WTC11 (cell line): ENCODE data around the gene TRABD2A. TPM values are rescaled to one million over a fixed set of nuclear protein-coding genes. Genes with fewer than 3 reads are reported as not detected.

Experiments used
- ATAC-seq: fragments of 200-7000 bp; cut with Tn5 transposase; 2 replicates; pipeline ENCODE4 v1.10.0; 2021; ENCODE audit warnings: mild to moderate bottlenecking, moderate library complexity
- CTCF ChIA-PET: fragments of 300-600 bp; sonication (Branson Sonifier 250); formaldehyde crosslinking; loops from one replicate; lab custom pipeline; 2021; ENCODE audit warnings: antibody characterized with exemption; lab: Charles Lee
- POLR2A ChIA-PET: fragments of 350-600 bp; sonication (Branson Sonifier 250); formaldehyde crosslinking; loops from one replicate; lab custom pipeline; 2021; ENCODE audit warnings: antibody characterized with exemption; lab: Charles Lee
- DNase-seq: peaks from one replicate; pipeline ENCODE4 v3.0.0; 2021; ENCODE audit warnings: low spot score
- H3K27ac Mint-ChIP-seq: 2 replicates; pipeline ENCODE4 v1.8.0; 2021; ENCODE audit warnings: mixed read lengths
- H3K27me3 Mint-ChIP-seq: 2 replicates; pipeline ENCODE4 v1.8.0; 2021; ENCODE audit warnings: low read depth, mild to moderate bottlenecking, moderate library complexity, mixed read lengths
- H3K36me3 Mint-ChIP-seq: 2 replicates; pipeline ENCODE4 v1.8.0; 2021; ENCODE audit warnings: mixed read lengths
- H3K4me1 Mint-ChIP-seq: 2 replicates; pipeline ENCODE4 v1.8.0; 2022; ENCODE audit warnings: mixed read lengths
- H3K4me3 Mint-ChIP-seq: 2 replicates; pipeline ENCODE4 v1.8.0; 2021; ENCODE audit warnings: mild to moderate bottlenecking, moderate library complexity, mixed read lengths
- H3K9me3 Mint-ChIP-seq: 2 replicates; pipeline ENCODE4 v1.8.0; 2021; ENCODE audit warnings: mixed read lengths
- CBFB ChIP-seq: sonication (generic); formaldehyde crosslinking; IDR thresholded peaks from 2 replicates; pipeline ENCODE4 v1.8.1; 2022; ENCODE audit warnings: mild to moderate bottlenecking, low read depth, missing genetic modification reagents
- CDX4 ChIP-seq: fragments of 250-450 bp; sonication (Bioruptor Pico); IDR thresholded peaks from 2 replicates; pipeline ENCODE4 v1.9.0; 2021; ENCODE audit warnings: moderate library complexity, mild to moderate bottlenecking, inconsistent platforms, borderline replicate concordance
- ETV6 ChIP-seq: sonication (generic); formaldehyde crosslinking; IDR thresholded peaks from 2 replicates; pipeline ENCODE4 v1.8.1; 2022; ENCODE audit warnings: mild to moderate bottlenecking, missing genetic modification reagents
- FOXJ3 ChIP-seq: sonication (generic); formaldehyde crosslinking; IDR thresholded peaks from 2 replicates; pipeline ENCODE4 v1.9.0; 2021; ENCODE audit warnings: missing genetic modification reagents, mild to moderate bottlenecking, borderline replicate concordance
- GABPB1 ChIP-seq: sonication (generic); formaldehyde crosslinking; IDR thresholded peaks from 2 replicates; pipeline ENCODE4 v1.8.1; 2023; ENCODE audit warnings: mild to moderate bottlenecking, missing genetic modification reagents
- GRHL2 ChIP-seq: fragments of 250-450 bp; sonication (Bioruptor Pico); IDR thresholded peaks from 2 replicates; pipeline ENCODE4 v1.8.0; 2022; ENCODE audit warnings: mild to moderate bottlenecking, moderate library complexity; ENCODE audit not compliant: insufficient replicate concordance, severe bottlenecking
- HMGA2 ChIP-seq: fragments of 250-450 bp; sonication (Bioruptor Pico); IDR thresholded peaks from 2 replicates; pipeline ENCODE4 v1.4.0; 2021; ENCODE audit warnings: mild to moderate bottlenecking, moderate library complexity
- HMGXB4 ChIP-seq: sonication (generic); formaldehyde crosslinking; IDR thresholded peaks from 2 replicates; pipeline ENCODE4 v1.8.1; 2023; ENCODE audit warnings: mild to moderate bottlenecking, moderate library complexity, missing genetic modification reagents
- IRF1 ChIP-seq: sonication (generic); formaldehyde crosslinking; IDR thresholded peaks from 2 replicates; pipeline ENCODE4 v1.8.0; 2023; ENCODE audit warnings: missing genetic modification reagents
- JAZF1 ChIP-seq: fragments of 250-450 bp; sonication (Bioruptor Pico); IDR thresholded peaks from 2 replicates; pipeline ENCODE4 v1.9.0; 2021; ENCODE audit warnings: moderate library complexity, mild to moderate bottlenecking, inconsistent platforms
- JUN ChIP-seq: sonication (generic); formaldehyde crosslinking; IDR thresholded peaks from 2 replicates; pipeline ENCODE4 v1.8.0; 2023; ENCODE audit warnings: mild to moderate bottlenecking, missing genetic modification reagents
- MAX ChIP-seq: sonication (generic); formaldehyde crosslinking; IDR thresholded peaks from 2 replicates; pipeline ENCODE4 v1.8.0; 2022; ENCODE audit warnings: mild to moderate bottlenecking, missing genetic modification reagents
- MYBL2 ChIP-seq: sonication (generic); formaldehyde crosslinking; IDR thresholded peaks from 2 replicates; pipeline ENCODE4 v1.8.1; 2023; ENCODE audit warnings: mild to moderate bottlenecking, moderate library complexity, missing genetic modification reagents
- NFATC4 ChIP-seq: fragments of 250-450 bp; sonication (Bioruptor Pico); IDR thresholded peaks from 2 replicates; pipeline ENCODE4 v1.9.0; 2021; ENCODE audit warnings: mild to moderate bottlenecking
- NFE2L1 ChIP-seq: sonication (generic); formaldehyde crosslinking; IDR thresholded peaks from 2 replicates; pipeline ENCODE4 v1.8.1; 2023; ENCODE audit warnings: missing genetic modification reagents
- NR3C1 ChIP-seq: sonication (generic); formaldehyde crosslinking; conservative IDR thresholded peaks from 2 replicates; pipeline ENCODE4 v1.8.1; 2023; ENCODE audit warnings: low read depth, mild to moderate bottlenecking, missing genetic modification reagents
- PRRX2 ChIP-seq: fragments of 250-450 bp; sonication (Bioruptor Pico); IDR thresholded peaks from 2 replicates; pipeline ENCODE4 v1.8.0; 2021; ENCODE audit warnings: mild to moderate bottlenecking
- SOX15 ChIP-seq: fragments of 250-450 bp; sonication (Bioruptor Pico); IDR thresholded peaks from 2 replicates; pipeline ENCODE4 v1.9.0; 2021; ENCODE audit warnings: mild to moderate bottlenecking
- SP1 ChIP-seq: sonication (generic); formaldehyde crosslinking; conservative IDR thresholded peaks from 2 replicates; pipeline ENCODE4 v1.8.1; 2022; ENCODE audit warnings: missing genetic modification reagents
- STAT6 ChIP-seq: sonication (generic); formaldehyde crosslinking; conservative IDR thresholded peaks from 2 replicates; pipeline ENCODE4 v1.8.1; 2023; ENCODE audit warnings: mild to moderate bottlenecking, low read depth, missing genetic modification reagents, moderate library complexity
- ZBTB21 ChIP-seq: sonication (generic); formaldehyde crosslinking; IDR thresholded peaks from 2 replicates; pipeline ENCODE4 v1.8.1; 2023; ENCODE audit warnings: mild to moderate bottlenecking, missing genetic modification reagents, borderline replicate concordance
- ZBTB43 ChIP-seq: sonication (generic); formaldehyde crosslinking; IDR thresholded peaks from 2 replicates; pipeline ENCODE4 v1.8.1; 2023; ENCODE audit warnings: mild to moderate bottlenecking, missing genetic modification reagents
- ZNF263 ChIP-seq: sonication (generic); formaldehyde crosslinking; IDR thresholded peaks from 2 replicates; pipeline ENCODE4 v1.8.1; 2022; ENCODE audit warnings: low read depth, mild to moderate bottlenecking, moderate library complexity, missing genetic modification reagents
- ZNF416 ChIP-seq: fragments of 250-450 bp; sonication (Bioruptor Pico); IDR thresholded peaks from 2 replicates; pipeline ENCODE4 v1.9.0; 2021; ENCODE audit warnings: mild to moderate bottlenecking, inconsistent platforms
- total RNA-seq: library from RNA; stranded (reverse); gene quantifications from 3 replicates; pipeline ENCODE4 v1.2.3, GENCODE V29; 2021

The TRABD2A gene
- total RNA-seq, 1 experiment from 2014 or later = 12.1 TPM

- Mint-ChIP-seq H3K4me1 (peaks cover 21% of the 10 kb centered on the region), H3K27me3 (peaks cover 56% of the 10 kb centered on the region), H3K9me3 (peaks cover 20% of the 10 kb centered on the region), H3K27ac (no peak overlapping the region), H3K4me3 (no peak overlapping the region), H3K36me3 (peaks cover 9% of the 10 kb centered on the region)
- CTCF ChIA-PET = interaction anchor here (1.1 to 1.2 kb wide), 2 partner anchors 27 to 71 kb away, joined by 4 to 7 read pairs; no protein-coding TSS in a partner anchor
- no peak for TF ChIP-seq GRHL2 (CRISPR knock-in tag)
- no peak for TF ChIP-seq CDX4
- TF ChIP-seq NR3C1 (CRISPR knock-in tag) = no peak
- TF ChIP-seq HMGXB4 (CRISPR knock-in tag) = no peak
- TF ChIP-seq SP1 = no peak
- no peak for TF ChIP-seq STAT6 (CRISPR knock-in tag)
- TF ChIP-seq PRRX2 (CRISPR knock-in tag) = no peak
- no peak for TF ChIP-seq ZBTB21 (CRISPR knock-in tag)
- TF ChIP-seq JAZF1 (CRISPR knock-in tag) = no peak
- no peak for TF ChIP-seq ZNF416 (CRISPR knock-in tag)
- no peak for TF ChIP-seq FOXJ3 (CRISPR knock-in tag)
- DNase-seq = no peak
- POLR2A ChIA-PET = interaction anchor here (0.6 kb wide), 1 partner anchor 109 kb away, joined by 3 read pairs; no protein-coding TSS in a partner anchor
- ATAC-seq = no peak
Observed at GRCh38 chr2:84854850-84855249, 26.0 kb downstream of the TRABD2A start.

GRCh38 chr2:84851876-84852275 lies 29.0 kb downstream of the TRABD2A start:
- Mint-ChIP-seq H3K36me3 (peaks cover 9% of the 10 kb centered on the region), H3K4me1 (peaks cover 21% of the 10 kb centered on the region), H3K4me3 (no peak overlapping the region), H3K27ac (no peak overlapping the region), H3K9me3 (peaks cover 20% of the 10 kb centered on the region), H3K27me3 (peaks cover 41% of the 10 kb centered on the region)
- TF ChIP-seq GABPB1 (no peak), STAT6 (CRISPR knock-in tag) (no peak), ZNF263 (no peak), MYBL2 (no peak), ETV6 (no peak), NFE2L1 (CRISPR knock-in tag) (no peak), NFATC4 (CRISPR knock-in tag) (no peak), HMGA2 (CRISPR knock-in tag) (no peak), CDX4 (no peak), IRF1 (CRISPR knock-in tag) (no peak), SOX15 (CRISPR knock-in tag) (no peak), ZNF416 (CRISPR knock-in tag) (no peak), JUN (CRISPR knock-in tag) (no peak), MAX (no peak), CBFB (CRISPR knock-in tag) (no peak), GRHL2 (CRISPR knock-in tag) (no peak), ZBTB43 (CRISPR knock-in tag) (no peak)
- ChIA-PET CTCF (no interaction called here), POLR2A (no interaction called here)
- DNase-seq (no peak), ATAC-seq (no peak)
